Activated B cell treated with CpG ODN at 0.5 μM for 24 hours (primary cell): Measurements from ENCODE around the gene USP40. TPM values are rescaled to one million over a fixed set of nuclear protein-coding genes. Genes with fewer than 3 reads are reported as not detected.
A peak's percentile ranks its signal among the peaks of the same experiment; 100 is the strongest.

ENCODE experiments used
- ATAC-seq: fragments of 200-7000 bp; cut with Tn5 transposase; one replicate; pipeline ENCODE4 v1.10.0; 2021; ENCODE audit warnings: low read depth, mild to moderate bottlenecking, moderate library complexity
- CTCF ChIA-PET: fragments of 350-600 bp; sonication (Branson Sonifier 250); formaldehyde crosslinking; loops from one replicate; lab custom pipeline; 2021; ENCODE audit warnings: antibody characterized with exemption; lab: Charles Lee
- POLR2A ChIA-PET: fragments of 350-600 bp; sonication (Branson Sonifier 250); formaldehyde crosslinking; loops from one replicate; lab custom pipeline; 2021; ENCODE audit warnings: antibody characterized with exemption; lab: Charles Lee
- DNase-seq: peaks from one replicate; pipeline ENCODE4 v3.0.0; 2022
- H3K27ac Mint-ChIP-seq: one replicate; pipeline ENCODE4 v1.8.0; 2020; ENCODE audit warnings: mixed read lengths
- H3K27me3 Mint-ChIP-seq: one replicate; pipeline ENCODE4 v1.8.0; 2021; ENCODE audit warnings: mixed read lengths
- H3K36me3 Mint-ChIP-seq: one replicate; pipeline ENCODE4 v1.8.0; 2021; ENCODE audit warnings: low read depth, mixed read lengths
- H3K4me1 Mint-ChIP-seq: one replicate; pipeline ENCODE4 v1.8.0; 2021; ENCODE audit warnings: mixed read lengths
- H3K4me3 Mint-ChIP-seq: one replicate; pipeline ENCODE4 v1.8.0; 2020; ENCODE audit warnings: mild to moderate bottlenecking, mixed read lengths
- H3K9me3 Mint-ChIP-seq: one replicate; pipeline ENCODE4 v1.8.0; 2020; ENCODE audit warnings: mixed read lengths
- intact Hi-C: fragments of 100-400 bp; cut with micrococcal nuclease; formaldehyde crosslinking; loops from one replicate; pipeline ENCODE4 v1.15.1; 2024
- total RNA-seq: library from RNA; stranded (reverse); gene quantifications from 2 replicates; pipeline ENCODE4 v1.2.3, GENCODE V29; 2022
- TF ChIP-seq, protein P1 (sequence below): fragments of 200-600 bp; IDR thresholded peaks from one replicate; pipeline ENCODE4 v1.8.0; 2022; ENCODE audit warnings: antibody characterized with exemption, mild to moderate bottlenecking

Gene USP40, protein sequence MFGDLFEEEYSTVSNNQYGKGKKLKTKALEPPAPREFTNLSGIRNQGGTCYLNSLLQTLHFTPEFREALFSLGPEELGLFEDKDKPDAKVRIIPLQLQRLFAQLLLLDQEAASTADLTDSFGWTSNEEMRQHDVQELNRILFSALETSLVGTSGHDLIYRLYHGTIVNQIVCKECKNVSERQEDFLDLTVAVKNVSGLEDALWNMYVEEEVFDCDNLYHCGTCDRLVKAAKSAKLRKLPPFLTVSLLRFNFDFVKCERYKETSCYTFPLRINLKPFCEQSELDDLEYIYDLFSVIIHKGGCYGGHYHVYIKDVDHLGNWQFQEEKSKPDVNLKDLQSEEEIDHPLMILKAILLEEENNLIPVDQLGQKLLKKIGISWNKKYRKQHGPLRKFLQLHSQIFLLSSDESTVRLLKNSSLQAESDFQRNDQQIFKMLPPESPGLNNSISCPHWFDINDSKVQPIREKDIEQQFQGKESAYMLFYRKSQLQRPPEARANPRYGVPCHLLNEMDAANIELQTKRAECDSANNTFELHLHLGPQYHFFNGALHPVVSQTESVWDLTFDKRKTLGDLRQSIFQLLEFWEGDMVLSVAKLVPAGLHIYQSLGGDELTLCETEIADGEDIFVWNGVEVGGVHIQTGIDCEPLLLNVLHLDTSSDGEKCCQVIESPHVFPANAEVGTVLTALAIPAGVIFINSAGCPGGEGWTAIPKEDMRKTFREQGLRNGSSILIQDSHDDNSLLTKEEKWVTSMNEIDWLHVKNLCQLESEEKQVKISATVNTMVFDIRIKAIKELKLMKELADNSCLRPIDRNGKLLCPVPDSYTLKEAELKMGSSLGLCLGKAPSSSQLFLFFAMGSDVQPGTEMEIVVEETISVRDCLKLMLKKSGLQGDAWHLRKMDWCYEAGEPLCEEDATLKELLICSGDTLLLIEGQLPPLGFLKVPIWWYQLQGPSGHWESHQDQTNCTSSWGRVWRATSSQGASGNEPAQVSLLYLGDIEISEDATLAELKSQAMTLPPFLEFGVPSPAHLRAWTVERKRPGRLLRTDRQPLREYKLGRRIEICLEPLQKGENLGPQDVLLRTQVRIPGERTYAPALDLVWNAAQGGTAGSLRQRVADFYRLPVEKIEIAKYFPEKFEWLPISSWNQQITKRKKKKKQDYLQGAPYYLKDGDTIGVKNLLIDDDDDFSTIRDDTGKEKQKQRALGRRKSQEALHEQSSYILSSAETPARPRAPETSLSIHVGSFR
- total RNA-seq, result 25.5 and 30.4 TPM in 2 replicates

DNA sequence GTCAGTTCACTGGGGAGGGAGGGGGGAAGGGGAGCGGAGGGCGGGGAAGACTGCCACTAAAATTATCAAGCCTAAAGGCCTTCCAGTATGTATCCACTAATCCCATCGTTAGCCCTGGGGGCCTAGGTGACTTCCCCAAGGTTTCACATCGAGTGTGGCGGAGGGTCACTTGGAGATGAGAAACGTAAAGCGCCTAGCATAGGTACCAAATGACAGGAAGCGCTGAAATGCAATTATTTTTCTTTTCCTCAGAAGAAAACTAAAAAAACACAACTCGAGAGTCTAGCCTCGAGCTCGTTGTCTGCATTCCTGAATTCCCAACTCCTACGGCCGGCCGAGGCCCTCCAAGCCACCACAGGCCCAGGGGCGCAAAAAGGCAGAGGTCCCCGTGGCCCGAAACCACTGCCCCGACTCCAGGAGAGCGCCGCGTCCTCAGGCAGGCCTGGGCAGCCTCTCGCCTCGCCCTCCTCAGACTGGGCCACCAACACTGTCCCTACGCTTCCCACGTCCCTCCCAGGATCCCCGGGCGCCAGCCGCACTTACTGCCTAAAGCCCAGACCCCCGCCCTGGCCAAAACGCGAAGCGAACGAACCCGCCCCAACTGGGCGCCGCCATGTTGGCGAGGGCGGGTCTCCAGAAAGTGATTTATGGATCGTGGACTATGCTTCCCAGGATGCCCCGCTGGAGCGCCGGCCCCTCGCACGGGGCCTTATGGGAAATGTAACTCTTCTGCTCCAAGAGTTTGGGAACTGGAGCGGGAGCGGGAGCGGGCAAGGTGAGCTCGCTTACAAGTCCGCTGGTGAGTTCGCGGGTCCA is at the start of gene USP40:
TSS of gene USP40 (minus strand) at position 642 of the 816 bp plus-strand sequence. CDS start 1,228 bp downstream, outside the sequence.
- H3K4me1 Mint-ChIP-seq, result peaks cover 9% of the 10 kb centered on the region
- TF ChIP-seq, protein P1, sequence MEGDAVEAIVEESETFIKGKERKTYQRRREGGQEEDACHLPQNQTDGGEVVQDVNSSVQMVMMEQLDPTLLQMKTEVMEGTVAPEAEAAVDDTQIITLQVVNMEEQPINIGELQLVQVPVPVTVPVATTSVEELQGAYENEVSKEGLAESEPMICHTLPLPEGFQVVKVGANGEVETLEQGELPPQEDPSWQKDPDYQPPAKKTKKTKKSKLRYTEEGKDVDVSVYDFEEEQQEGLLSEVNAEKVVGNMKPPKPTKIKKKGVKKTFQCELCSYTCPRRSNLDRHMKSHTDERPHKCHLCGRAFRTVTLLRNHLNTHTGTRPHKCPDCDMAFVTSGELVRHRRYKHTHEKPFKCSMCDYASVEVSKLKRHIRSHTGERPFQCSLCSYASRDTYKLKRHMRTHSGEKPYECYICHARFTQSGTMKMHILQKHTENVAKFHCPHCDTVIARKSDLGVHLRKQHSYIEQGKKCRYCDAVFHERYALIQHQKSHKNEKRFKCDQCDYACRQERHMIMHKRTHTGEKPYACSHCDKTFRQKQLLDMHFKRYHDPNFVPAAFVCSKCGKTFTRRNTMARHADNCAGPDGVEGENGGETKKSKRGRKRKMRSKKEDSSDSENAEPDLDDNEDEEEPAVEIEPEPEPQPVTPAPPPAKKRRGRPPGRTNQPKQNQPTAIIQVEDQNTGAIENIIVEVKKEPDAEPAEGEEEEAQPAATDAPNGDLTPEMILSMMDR, result no peak
- intact Hi-C loops, result loop anchor here (2.0 kb wide), 1 partner anchor 46 kb away; no protein-coding TSS in a partner anchor
- ATAC-seq (peak; percentile 82), DNase-seq (peak; percentile 59)
- ChIA-PET POLR2A (interaction anchor here (0.6 to 1.8 kb wide), 14 partner anchors 9 to 1799 kb away, joined by 3 to 9 read pairs (median 3); no protein-coding TSS in a partner anchor), CTCF (interaction anchor here (1.1 kb wide), 1 partner anchor 68 kb away, joined by 3 read pairs; no protein-coding TSS in a partner anchor)
- no peaks in the 10 kb centered on the region for H3K27me3 Mint-ChIP-seq
- H3K36me3 Mint-ChIP-seq, result peaks cover 5% of the 10 kb centered on the region
- peak within 1 kb of the TSS; percentile 98 for H3K27ac Mint-ChIP-seq
- H3K9me3 Mint-ChIP-seq, result no peaks in the 10 kb centered on the region
- peak within 1 kb of the TSS; percentile 98 for H3K4me3 Mint-ChIP-seq

DNA sequence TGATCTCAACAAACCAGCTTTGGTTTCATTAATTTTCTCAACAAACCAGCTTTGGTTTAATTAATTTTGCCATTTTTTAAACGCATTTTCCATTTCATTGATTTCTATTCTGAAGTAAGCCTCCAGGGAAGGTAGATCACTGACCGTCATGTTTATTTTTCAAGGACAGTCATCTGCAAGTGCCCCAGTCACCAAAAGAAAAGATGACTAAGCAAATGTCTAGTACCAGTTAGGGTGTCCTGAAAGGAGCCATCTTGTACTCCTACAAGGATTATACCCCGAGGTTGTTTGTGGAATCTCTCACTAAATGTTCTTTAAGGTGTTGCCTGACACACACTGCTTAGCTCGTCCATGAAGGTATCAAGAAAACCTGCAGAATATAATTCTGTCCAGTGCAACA is 44.7 kb upstream of the USP40 start:
- Mint-ChIP-seq H3K4me3 (no peak overlapping the region), H3K27ac (no peak overlapping the region), H3K36me3 (no peaks in the 10 kb centered on the region), H3K9me3 (peaks cover 13% of the 10 kb centered on the region), H3K27me3 (peaks cover 20% of the 10 kb centered on the region), H3K4me1 (no peaks in the 10 kb centered on the region)
- no peak for DNase-seq
- TF ChIP-seq, protein P1, result no peak
- intact Hi-C loops, result no loop called here
- CTCF ChIA-PET, result no interaction called here
- POLR2A ChIA-PET, result no interaction called here
- ATAC-seq, result no peak

DNA sequence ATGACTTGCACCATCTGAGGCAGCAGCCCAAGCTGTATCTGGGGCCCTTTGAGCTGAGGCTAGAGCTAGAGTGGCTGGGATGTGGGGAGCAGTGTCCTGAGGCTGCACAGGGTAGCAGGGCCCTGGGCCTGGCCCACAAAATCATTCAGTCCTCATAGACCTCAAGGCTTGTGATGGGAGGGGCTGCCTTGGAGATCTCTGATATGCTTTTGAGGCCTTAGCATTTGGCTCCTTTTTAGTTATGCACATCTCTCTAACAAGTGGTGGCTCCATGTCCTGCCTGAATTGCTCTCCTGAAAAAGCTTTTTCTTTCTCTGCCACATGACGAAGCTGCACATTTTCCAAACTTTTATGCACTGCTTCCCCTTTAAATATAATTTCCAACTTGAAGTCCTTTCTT is 39.1 kb upstream of the USP40 start:
- POLR2A ChIA-PET, result no interaction called here
- H3K9me3 Mint-ChIP-seq, result peaks cover 6% of the 10 kb centered on the region
- CTCF ChIA-PET, result no interaction called here
- no peaks in the 10 kb centered on the region for H3K36me3 Mint-ChIP-seq
- H3K27me3 Mint-ChIP-seq, result peaks cover 12% of the 10 kb centered on the region
- no peak overlapping the region for H3K4me3 Mint-ChIP-seq
- intact Hi-C loops, result no loop called here
- DNase-seq, result no peak
- H3K4me1 Mint-ChIP-seq, result no peaks in the 10 kb centered on the region
- no peak for ATAC-seq
- TF ChIP-seq, protein P1, result no peak
- no peak overlapping the region for H3K27ac Mint-ChIP-seq

DNA sequence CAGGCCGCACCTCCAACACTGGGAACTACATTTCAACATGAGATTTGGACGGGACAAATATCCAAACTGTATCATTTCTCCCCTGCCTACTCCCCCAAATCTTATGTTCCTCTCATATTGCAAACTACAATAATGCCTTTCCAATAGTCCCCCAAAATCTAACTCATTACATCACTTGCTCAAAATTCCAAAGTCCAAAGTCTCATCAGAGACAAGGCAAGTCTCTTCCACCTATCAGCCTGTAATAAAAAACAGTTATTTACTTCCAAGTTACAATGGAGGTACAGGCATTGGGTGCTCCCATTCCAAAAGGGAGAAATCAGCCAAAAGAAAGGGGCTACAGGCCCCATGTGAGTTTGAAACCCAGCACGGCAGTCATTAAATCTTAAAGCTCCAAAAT is 38.2 kb upstream of the USP40 start:
- POLR2A ChIA-PET, result no interaction called here

More for the DNA sequence above, 38.2 kb upstream of the USP40 start:
- TF ChIP-seq, protein P1, result no peak
- Mint-ChIP-seq H3K27ac (no peak overlapping the region), H3K4me3 (no peak overlapping the region), H3K9me3 (peaks cover 2% of the 10 kb centered on the region), H3K36me3 (no peaks in the 10 kb centered on the region), H3K4me1 (no peaks in the 10 kb centered on the region), H3K27me3 (peaks cover 19% of the 10 kb centered on the region)
- CTCF ChIA-PET, result no interaction called here
- intact Hi-C loops, result no loop called here
- ATAC-seq, result no peak
- DNase-seq, result no peak
